Measurements from ENCODE around the gene ARHGAP1. TPM values are rescaled to one million over a fixed set of nuclear protein-coding genes. Genes with fewer than 3 reads are reported as not detected.

Gene ARHGAP1
- total and polyA plus RNA-seq, 2 of the 13 experiments (the other 11 are each of a cell fraction or from before 2014, with no cell fraction given), result 18.6 to 30.3 TPM

DNA sequence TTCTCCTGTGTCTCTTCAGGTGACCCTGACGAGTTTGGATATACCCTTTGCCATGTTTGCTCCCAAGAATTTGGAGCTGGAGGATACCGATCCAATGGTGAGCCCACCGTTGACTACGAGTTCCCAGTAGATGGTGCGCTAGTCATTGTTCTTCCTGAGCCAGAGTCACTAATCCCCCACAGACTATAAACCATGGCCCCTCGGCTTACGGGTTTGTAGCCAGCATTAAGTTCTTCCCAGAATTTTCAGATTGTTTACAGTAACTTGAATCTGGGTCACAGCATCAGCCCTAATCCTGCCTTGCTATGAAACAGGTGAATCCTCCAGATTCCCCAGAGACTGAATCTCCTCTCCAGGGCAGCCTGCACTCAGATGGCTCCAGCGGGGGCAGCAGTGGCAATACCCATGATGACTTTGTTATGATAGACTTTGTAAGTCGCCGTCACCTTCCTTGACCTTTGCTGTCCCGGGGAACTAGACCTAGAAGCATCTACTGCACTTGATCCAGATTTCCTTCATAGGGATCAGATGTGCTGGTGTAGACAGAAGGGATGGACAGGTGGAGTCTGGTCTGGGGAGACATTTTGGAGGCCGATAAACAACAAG lies 31.8 kb downstream of the ARHGAP1 start (continued):
- TF ChIP-seq, protein P1, sequence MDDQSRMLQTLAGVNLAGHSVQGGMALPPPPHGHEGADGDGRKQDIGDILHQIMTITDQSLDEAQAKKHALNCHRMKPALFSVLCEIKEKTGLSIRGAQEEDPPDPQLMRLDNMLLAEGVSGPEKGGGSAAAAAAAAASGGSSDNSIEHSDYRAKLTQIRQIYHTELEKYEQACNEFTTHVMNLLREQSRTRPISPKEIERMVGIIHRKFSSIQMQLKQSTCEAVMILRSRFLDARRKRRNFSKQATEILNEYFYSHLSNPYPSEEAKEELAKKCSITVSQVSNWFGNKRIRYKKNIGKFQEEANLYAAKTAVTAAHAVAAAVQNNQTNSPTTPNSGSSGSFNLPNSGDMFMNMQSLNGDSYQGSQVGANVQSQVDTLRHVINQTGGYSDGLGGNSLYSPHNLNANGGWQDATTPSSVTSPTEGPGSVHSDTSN (CRISPR knock-in tag; IDR thresholded peaks at IDR 0.05; ENCODE audit: borderline replicate concordance), result no peak
- TF ChIP-seq SIX1 (CRISPR knock-in tag; IDR thresholded peaks at IDR 0.05; ENCODE audit: borderline replicate concordance) (no peak), KLF15 (CRISPR knock-in tag; IDR thresholded peaks at IDR 0.05; ENCODE audit: borderline replicate concordance) (no peak), DR1 (CRISPR knock-in tag; IDR thresholded peaks at IDR 0.05) (no peak), CHD4 (IDR thresholded peaks at IDR 0.05; ENCODE audit: borderline replicate concordance, low read length) (no peak)

DNA sequence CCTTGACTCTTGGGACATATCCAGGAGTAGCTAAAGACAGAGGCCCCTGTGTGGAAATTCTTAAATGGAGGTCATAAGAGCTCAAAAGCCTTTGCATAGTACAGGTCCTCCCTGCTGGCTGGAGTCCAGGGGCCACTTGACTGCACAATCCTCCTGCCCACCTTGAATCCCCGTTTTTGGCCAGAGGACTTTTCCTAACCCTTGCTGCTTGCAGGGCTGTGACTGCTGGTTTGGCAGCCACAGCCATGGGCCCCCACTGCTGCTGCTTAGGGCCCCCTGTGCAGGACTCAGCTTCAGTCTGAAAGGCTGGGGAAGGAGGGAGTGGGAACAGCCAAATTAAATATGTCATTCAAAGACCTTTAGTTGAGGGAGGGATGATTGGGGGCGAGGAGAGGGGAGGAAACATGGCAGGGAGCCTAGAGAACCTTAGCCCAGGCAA lies 33.4 kb downstream of the ARHGAP1 start:
- CTCF ChIA-PET (ENCODE audit: low intra/inter-chr PET ratio, low total read pairs), result no interaction called here
- Histone ChIP-seq H3K9me3 (ENCODE audit: low read length) (no peaks in the 10 kb centered on the region), H3K36me3 (replicated peaks in 1 of 2; ENCODE audit: control insufficient read depth in 1 of 2, insufficient read depth in 2 of 2, low read length in 2 of 2) (peaks cover 44 to 87% of the 10 kb centered on the region in 2 experiments), H3K27ac (ENCODE audit: extremely low read length, insufficient read depth, low read length) (no peak overlapping the region), H3K4me2 (ENCODE audit: low read depth, low read length) (no peak overlapping the region), H2AFZ (ENCODE audit: low read length) (no peak overlapping the region), H3K27me3 (ENCODE audit: control insufficient read depth in 1 of 2, insufficient read depth in 2 of 2, low read length in 2 of 2) (no peaks in the 10 kb centered on the region), H3K4me3 (replicated peaks in 1 of 3; ENCODE audit: insufficient read depth in 1 of 3, low read depth in 2 of 3, low read length in 3 of 3) (no peak overlapping the region), H3K9ac (ENCODE audit: insufficient read depth, low read depth, low read length) (no peak overlapping the region), H4K20me1 (ENCODE audit: insufficient read depth, low read length) (no peaks in the 10 kb centered on the region), H3K4me1 (ENCODE audit: insufficient read depth, low read length) (no peaks in the 10 kb centered on the region), H3K79me2 (ENCODE audit: insufficient read depth, low read length) (no peaks in the 10 kb centered on the region)
- in situ Hi-C loops (cut with HindIII; ENCODE audit: extremely low pct_ligation_motif_present, low pct_unique_long_range_greater_than_20kb), result no loop called here
- DNase-seq (ENCODE audit: low spot score) (no peak), FAIRE-seq (no peak), ATAC-seq (no peak)
- no TSS peak for BruUV-seq (replicated peaks)
- intact Hi-C loops (cut with micrococcal nuclease; ENCODE audit: unreplicated experiment), result no loop called here
- POLR2A ChIA-PET, result no interaction called here
- 98% methylated on average over 2 of the region's 2 CpGs for WGBS (ENCODE audit: low lambda C conversion rate)
- TF ChIP-seq ZNF709 (CRISPR knock-in tag; IDR thresholded peaks at IDR 0.05) (no peak), RAD21 (CRISPR knock-in tag; IDR thresholded peaks at IDR 0.05) (no peak), FOXO1 (CRISPR knock-in tag; IDR thresholded peaks at IDR 0.05) (no peak), ZBTB20 (CRISPR knock-in tag; IDR thresholded peaks at IDR 0.05; ENCODE audit: borderline replicate concordance, low read depth) (no peak), ZNF670 (CRISPR knock-in tag; IDR thresholded peaks at IDR 0.05; ENCODE audit: borderline replicate concordance) (no peak), ZFP82 (CRISPR knock-in tag; IDR thresholded peaks at IDR 0.05; ENCODE audit: borderline replicate concordance) (no peak), PAX8 (CRISPR knock-in tag; IDR thresholded peaks at IDR 0.05; ENCODE audit: borderline replicate concordance) (no peak), ZNF430 (CRISPR knock-in tag; IDR thresholded peaks at IDR 0.05) (no peak), ZFP1 (CRISPR knock-in tag; IDR thresholded peaks at IDR 0.05) (no peak), ZNF605 (CRISPR knock-in tag; IDR thresholded peaks at IDR 0.05) (no peak), IKZF1 (IDR thresholded peaks at IDR 0.05) (no peak), TSC22D2 (CRISPR knock-in tag; IDR thresholded peaks at IDR 0.05; ENCODE audit: borderline replicate concordance) (no peak)
- TF ChIP-seq, protein P2, sequence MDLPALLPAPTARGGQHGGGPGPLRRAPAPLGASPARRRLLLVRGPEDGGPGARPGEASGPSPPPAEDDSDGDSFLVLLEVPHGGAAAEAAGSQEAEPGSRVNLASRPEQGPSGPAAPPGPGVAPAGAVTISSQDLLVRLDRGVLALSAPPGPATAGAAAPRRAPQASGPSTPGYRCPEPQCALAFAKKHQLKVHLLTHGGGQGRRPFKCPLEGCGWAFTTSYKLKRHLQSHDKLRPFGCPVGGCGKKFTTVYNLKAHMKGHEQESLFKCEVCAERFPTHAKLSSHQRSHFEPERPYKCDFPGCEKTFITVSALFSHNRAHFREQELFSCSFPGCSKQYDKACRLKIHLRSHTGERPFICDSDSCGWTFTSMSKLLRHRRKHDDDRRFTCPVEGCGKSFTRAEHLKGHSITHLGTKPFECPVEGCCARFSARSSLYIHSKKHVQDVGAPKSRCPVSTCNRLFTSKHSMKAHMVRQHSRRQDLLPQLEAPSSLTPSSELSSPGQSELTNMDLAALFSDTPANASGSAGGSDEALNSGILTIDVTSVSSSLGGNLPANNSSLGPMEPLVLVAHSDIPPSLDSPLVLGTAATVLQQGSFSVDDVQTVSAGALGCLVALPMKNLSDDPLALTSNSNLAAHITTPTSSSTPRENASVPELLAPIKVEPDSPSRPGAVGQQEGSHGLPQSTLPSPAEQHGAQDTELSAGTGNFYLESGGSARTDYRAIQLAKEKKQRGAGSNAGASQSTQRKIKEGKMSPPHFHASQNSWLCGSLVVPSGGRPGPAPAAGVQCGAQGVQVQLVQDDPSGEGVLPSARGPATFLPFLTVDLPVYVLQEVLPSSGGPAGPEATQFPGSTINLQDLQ (CRISPR knock-in tag; IDR thresholded peaks at IDR 0.05), result no peak
- TF ChIP-seq, protein P3, sequence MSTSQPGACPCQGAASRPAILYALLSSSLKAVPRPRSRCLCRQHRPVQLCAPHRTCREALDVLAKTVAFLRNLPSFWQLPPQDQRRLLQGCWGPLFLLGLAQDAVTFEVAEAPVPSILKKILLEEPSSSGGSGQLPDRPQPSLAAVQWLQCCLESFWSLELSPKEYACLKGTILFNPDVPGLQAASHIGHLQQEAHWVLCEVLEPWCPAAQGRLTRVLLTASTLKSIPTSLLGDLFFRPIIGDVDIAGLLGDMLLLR (CRISPR knock-in tag; IDR thresholded peaks at IDR 0.05), result no peak

All from HepG2 (cell line).